Germinal center (tissue), 1 donor: Measurements from ENCODE around the gene URB1.
"Not testable (repeated sequence)": the region's sequence is repeated elsewhere in the genome, so short reads cannot be mapped to it uniquely, and the experiment has no call there.

Source experiments
- DNase-seq: peaks from one replicate; pipeline ENCODE4 v3.0.0; 2012; ENCODE audit warnings: mixed read lengths, low spot score

Gene URB1

DNA sequence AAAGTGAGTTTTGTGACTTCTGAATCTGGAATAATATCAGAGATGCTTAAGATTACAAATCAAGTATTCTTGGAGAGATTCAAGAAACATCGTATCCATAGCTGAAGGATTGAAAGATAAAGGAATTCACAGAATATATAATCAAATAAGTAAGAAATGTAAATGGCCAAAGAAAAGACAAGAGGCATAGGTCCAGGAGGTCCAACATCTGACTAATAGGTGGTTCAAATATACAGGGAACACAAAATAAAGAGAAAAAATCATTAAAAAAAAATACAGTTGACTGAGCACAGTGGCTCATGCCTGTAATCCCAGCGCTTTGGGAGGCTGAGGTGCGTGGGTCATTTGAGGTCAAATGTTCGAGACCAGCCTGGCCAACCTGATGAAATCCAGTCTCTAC, 107.3 kb downstream of the URB1 start:
- no peak for DNase-seq

DNA sequence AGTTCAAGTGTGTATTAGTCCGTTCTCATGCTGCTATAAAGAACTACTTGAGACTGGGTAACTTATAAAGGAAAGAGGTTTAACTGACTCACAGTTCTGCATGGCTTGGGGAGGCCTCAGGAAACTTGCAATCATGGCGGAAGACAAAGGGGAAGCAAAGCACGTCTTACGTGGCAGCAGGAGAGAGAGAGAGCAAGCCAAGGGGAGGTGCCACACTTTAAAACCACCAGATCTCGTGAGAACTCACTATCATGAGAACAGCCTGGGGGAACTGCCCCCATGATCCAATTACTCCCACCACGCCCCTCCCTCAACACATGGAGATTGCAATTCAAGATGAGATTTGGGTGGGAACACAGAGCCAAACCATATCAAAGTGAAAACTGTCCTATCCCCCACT, 109.8 kb downstream of the URB1 start:
- no peak for DNase-seq

DNA sequence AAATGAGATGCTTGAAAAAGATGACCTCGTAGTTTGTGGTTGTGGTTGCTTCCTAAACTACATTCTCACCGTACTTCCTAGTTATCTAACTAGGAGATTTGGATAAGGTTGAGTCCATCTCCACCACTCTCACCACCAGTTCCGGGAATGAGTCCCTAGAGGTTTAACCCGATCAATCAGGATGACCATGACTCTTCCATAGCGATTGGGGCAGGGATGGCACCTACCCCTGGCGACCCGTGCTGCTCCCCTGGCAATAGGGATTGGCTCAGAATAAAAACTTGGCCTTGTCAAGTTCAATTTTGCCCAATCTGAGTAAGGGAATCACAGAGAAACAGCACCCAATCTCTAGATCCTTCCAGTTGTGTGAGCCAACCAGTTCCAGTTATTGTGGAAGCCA, 111.3 kb downstream of the URB1 start:
- no peak for DNase-seq

DNA sequence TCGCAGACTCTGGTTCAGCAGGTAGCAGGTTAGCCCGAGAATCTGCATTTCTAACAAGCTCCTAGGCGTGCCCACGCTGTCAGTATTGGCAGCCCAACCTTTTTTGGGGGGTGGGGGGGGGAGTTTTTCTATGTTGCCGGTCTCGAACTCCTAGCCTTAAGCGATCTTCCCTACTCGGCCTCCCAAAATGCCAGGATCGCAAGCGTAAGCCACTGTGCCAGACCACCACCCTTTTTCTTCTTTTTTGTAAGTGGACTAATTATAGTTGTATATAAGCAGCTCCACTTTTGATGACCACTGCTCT, 113.5 kb downstream of the URB1 start:
- no peak for DNase-seq

DNA sequence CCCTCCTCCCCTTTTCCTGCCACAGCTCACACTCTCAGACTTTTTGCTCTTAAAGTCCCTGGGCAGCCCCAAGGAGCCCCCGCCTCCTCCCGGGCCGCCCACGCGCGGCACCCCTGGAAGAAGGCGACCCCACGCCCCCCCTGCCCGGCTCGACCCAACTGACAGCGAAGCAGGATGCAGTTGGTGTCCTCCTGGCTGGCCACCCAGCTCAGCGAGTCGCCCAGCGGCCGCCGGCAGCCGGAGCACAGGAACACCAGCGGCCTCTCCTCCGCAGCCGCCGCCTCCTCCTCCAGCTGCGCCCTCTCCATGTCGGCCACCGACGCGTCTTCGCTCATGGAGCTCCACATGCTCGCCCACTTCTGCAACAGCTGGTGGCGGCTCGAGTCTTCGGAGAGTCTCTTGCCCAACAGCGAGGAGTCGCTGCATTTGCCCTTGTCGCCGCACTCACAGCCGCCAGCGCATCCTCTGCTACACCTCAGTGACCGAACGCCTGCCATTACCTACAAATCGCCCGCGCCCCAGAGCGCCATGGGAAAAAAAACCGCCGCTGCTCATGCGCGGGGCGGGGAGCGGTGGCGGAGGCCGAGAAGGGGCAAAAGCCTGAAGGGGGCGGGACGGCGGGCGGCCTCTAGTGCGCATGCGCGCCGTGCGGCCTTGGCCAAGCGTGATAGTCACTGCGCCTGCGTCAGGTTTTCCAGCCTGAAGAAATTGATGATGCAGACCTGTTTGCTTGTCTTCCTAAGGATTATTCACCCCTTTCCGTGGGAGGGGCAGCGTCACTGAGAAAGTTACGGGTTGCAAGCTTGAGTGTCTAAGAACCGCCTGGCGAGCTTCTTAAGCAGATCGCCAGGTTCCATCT, 114.1 kb downstream of the URB1 start, which contains the start of gene MIS18A:
Gene MIS18A (minus strand): TSS at position 532 of the 859 bp plus-strand sequence. CDS start 35 bp downstream, at position 497.
- peak; percentile 96 for DNase-seq

DNA sequence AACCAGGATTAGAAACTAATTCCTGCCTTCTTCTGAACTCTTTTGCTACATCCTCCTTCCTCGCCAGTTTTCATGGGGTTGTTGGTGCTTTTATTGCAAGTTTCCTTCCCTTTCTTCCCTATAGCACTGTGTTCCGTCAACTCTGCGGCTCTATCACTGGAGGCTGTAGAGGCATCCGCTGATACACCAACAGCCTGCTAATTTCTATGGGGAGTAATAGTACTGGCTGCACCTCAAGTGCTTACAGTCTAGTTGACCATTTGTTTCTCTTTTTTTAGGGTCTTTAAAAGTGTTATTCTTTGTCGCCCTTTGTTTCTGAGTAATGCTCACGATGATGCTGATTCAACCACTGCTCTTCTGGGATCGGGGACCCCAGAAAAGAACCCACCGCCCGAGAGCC, 114.7 kb downstream of the URB1 start:
- peak; percentile 8 for DNase-seq

DNA sequence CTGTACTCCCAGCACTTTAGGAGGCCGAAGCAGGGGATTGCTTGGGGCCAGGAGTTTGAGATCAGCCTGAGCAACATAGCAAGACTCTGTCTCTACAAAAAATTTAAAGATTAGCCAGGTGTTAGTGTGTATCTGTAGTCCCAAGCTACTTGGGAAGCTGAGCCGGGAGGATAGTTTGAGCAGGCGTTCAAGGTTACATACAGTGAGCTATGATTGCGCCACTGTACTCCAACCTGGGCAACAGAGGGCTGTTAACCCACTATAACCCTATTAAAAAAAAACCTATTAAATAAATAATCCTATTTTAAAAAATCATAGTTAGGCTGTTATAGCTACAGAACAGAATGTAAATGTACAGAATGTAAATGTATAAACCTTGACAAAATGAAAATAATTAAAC, 116.1 kb downstream of the URB1 start:
- DNase-seq = no peak

DNA sequence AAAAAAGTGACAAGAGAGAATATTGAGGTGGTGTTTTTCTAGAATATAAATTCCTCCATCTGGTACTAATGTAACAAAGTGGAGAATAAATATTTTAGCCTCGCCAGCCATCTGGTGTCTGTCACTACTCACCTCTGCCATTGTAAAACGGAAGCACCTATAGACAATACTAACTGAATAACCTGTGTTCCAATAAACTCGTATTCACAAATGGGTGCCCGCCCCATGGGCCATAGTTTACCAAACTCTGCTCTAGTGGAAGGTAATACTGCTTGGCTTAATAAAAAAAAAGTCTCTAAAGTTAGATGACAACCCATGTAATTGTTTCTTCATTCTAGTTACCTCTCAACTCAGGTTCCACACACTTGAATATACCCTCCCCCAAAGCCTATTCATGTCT, 122.1 kb downstream of the URB1 start:
- DNase-seq = no peak

DNA sequence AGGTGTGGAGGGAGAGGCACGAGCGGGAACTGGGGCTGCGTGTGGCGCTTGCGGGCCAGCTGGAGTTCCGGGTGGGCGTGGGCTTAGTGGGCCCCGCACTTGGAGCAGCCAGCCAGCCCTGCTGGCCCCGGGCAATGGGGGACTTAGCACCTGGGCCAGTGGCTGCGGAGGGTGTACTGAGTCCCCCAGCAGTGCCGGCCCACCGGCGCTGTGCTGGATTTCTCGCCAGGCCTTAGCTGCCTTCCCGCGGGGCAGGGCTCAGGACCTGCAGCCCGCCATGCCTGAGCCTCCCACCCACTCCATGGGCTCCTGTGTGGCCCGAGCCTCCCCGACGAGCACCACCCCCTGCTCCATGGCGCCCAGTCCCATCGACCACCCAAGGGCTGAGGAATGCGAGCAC, 127.5 kb downstream of the URB1 start:
- not testable (repeated sequence) for DNase-seq

DNA sequence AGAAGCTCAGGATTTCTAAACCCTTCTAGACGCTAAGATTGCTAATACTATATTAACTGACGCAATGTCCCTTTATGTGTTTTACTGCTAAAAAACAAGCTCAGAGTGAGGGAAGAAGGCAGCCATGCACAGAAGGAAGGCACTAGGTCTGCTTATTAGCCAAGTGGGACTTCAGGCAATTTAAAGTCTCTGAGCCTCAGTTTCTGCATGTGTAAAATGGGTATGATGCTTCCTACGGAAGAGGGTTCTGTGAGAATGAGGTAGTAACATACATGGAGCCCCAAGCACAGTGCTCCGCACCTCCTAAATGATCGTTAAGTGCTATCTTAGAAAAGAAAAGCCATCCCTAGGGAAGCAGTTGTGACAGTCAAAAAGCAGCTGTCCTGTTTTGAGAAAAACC, 130.9 kb downstream of the URB1 start:
- DNase-seq = no peak
